GM23338 (cell line): Measurements from ENCODE around the gene RBP4. TPM values are rescaled to one million over a fixed set of nuclear protein-coding genes. Genes with fewer than 3 reads are reported as not detected.

ENCODE experiments used
- ATAC-seq: fragments of 200-7000 bp; cut with Tn5 transposase; 3 replicates; pipeline ENCODE4 v1.9.1; 2020
- DNase-seq: peaks from one replicate; pipeline ENCODE4 v3.0.0-alpha.2; 2015; ENCODE audit warnings: low spot score
- H2AFZ ChIP-seq: fragments of 200-600 bp; sonication (generic); 2 replicates; pipeline ENCODE4 v1.8.0; 2016; ENCODE audit warnings: antibody characterized with exemption, mild to moderate bottlenecking, moderate library complexity
- H3F3A ChIP-seq: fragments of 200-600 bp; sonication (generic); replicated peaks from 2 replicates; pipeline ENCODE4 v1.8.0; 2017; ENCODE audit warnings: antibody characterized with exemption, mixed run types, low read depth
- H3K27ac ChIP-seq: fragments of 200-600 bp; sonication (generic); 2 replicates; pipeline ENCODE4 v1.6.1; 2016; ENCODE audit warnings: low read depth
- H3K27me3 ChIP-seq: fragments of 200-600 bp; sonication (generic); 2 replicates; pipeline ENCODE4 v1.8.0; 2016; ENCODE audit warnings: mild to moderate bottlenecking, mixed run types, moderate library complexity; ENCODE audit not compliant: insufficient read depth
- H3K36me3 ChIP-seq: fragments of 200-600 bp; sonication (generic); 2 replicates; pipeline ENCODE4 v1.8.0; 2016; ENCODE audit warnings: mild to moderate bottlenecking; ENCODE audit not compliant: insufficient read depth
- H3K4me1 ChIP-seq: fragments of 200-600 bp; sonication (generic); 2 replicates; pipeline ENCODE4 v1.8.0; 2016; ENCODE audit warnings: mild to moderate bottlenecking, moderate library complexity; ENCODE audit not compliant: insufficient read depth
- H3K4me2 ChIP-seq: fragments of 200-600 bp; sonication (generic); 2 replicates; pipeline ENCODE4 v1.7.1; 2017; ENCODE audit warnings: mixed run types
- H3K4me3 ChIP-seq: fragments of 200-600 bp; sonication (generic); 2 replicates; pipeline ENCODE4 v1.6.1; 2016; ENCODE audit warnings: mixed run types
- H3K79me2 ChIP-seq: fragments of 200-600 bp; sonication (generic); replicated peaks from 2 replicates; pipeline ENCODE4 v1.8.0; 2017; ENCODE audit warnings: mild to moderate bottlenecking; ENCODE audit not compliant: insufficient read depth
- H3K9me2 ChIP-seq: fragments of 200-600 bp; sonication (generic); 2 replicates; pipeline ENCODE4 v1.8.0; 2017; ENCODE audit not compliant: insufficient read depth
- H4K20me1 ChIP-seq: fragments of 200-600 bp; sonication (generic); replicated peaks from 2 replicates; pipeline ENCODE4 v1.8.0; 2017; ENCODE audit warnings: mild to moderate bottlenecking; ENCODE audit not compliant: insufficient read depth
- H3K27ac Mint-ChIP-seq: 2 replicates; pipeline ENCODE4 v1.8.0; 2020; ENCODE audit warnings: inconsistent platforms, mild to moderate bottlenecking, moderate library complexity, mixed read lengths
- H3K27me3 Mint-ChIP-seq: 3 replicates; pipeline ENCODE4 v1.8.0; 2022; ENCODE audit warnings: low read depth, mild to moderate bottlenecking, moderate library complexity, mixed read lengths, inconsistent platforms; ENCODE audit not compliant: insufficient read depth, poor library complexity
- H3K36me3 Mint-ChIP-seq: 3 replicates; pipeline ENCODE4 v1.8.0; 2021; ENCODE audit warnings: low read depth, mild to moderate bottlenecking, inconsistent platforms, moderate library complexity, mixed read lengths
- H3K4me1 Mint-ChIP-seq: 3 replicates; pipeline ENCODE4 v1.8.0; 2020; ENCODE audit warnings: mild to moderate bottlenecking, inconsistent platforms, mixed read lengths
- H3K4me3 Mint-ChIP-seq: 3 replicates; pipeline ENCODE4 v1.8.0; 2021; ENCODE audit warnings: moderate library complexity, mild to moderate bottlenecking, inconsistent platforms, mixed read lengths
- H3K9me3 Mint-ChIP-seq: 3 replicates; pipeline ENCODE4 v1.8.0; 2020; ENCODE audit warnings: moderate library complexity, mild to moderate bottlenecking, inconsistent platforms, mixed read lengths
- CREB1 ChIP-seq: fragments of 250-450 bp; sonication (Bioruptor Pico); IDR thresholded peaks from 2 replicates; pipeline ENCODE4 v1.5.0; 2020; ENCODE audit warnings: low read depth, mild to moderate bottlenecking, moderate library complexity
- CTCF ChIP-seq, 2 experiments: fragments of 200-600 bp in 1 of 2; sonication (generic) in 1 of 2; conservative IDR thresholded peaks; 2 replicates each; pipeline versions ENCODE4 v1.5.1 to v1.6.1; 2016 to 2017; ENCODE audit warnings: antibody characterized with exemption in 2 of 2, low read depth in 2 of 2, mild to moderate bottlenecking in 2 of 2, moderate library complexity in 1 of 2
- EZH2 ChIP-seq: fragments of 200-600 bp; sonication (generic); IDR thresholded peaks from one replicate; pipeline ENCODE4 v1.8.0; 2017; ENCODE audit warnings: antibody characterized with exemption, mild to moderate bottlenecking, low read depth; ENCODE audit not compliant: unreplicated experiment
- EZH2phosphoT487 ChIP-seq: fragments of 200-600 bp; sonication (generic); IDR thresholded peaks from one replicate; pipeline ENCODE4 v1.8.1; 2018; ENCODE audit warnings: antibody characterized with exemption; ENCODE audit not compliant: unreplicated experiment
- JUNB ChIP-seq: IDR thresholded peaks from one replicate; pipeline ENCODE4 v1.6.1; 2016; ENCODE audit warnings: antibody characterized with exemption; ENCODE audit not compliant: unreplicated experiment
- NANOG ChIP-seq: IDR thresholded peaks from 2 replicates; pipeline ENCODE4 v1.6.1; 2016; ENCODE audit warnings: antibody characterized with exemption, borderline replicate concordance
- POLR2AphosphoS5 ChIP-seq: IDR thresholded peaks from 2 replicates; pipeline ENCODE4 v1.6.1; 2016; ENCODE audit warnings: antibody characterized with exemption, low read depth
- REST ChIP-seq: IDR thresholded peaks from one replicate; pipeline ENCODE4 v1.6.1; 2018; ENCODE audit warnings: antibody characterized with exemption; ENCODE audit not compliant: unreplicated experiment
- STAT1 ChIP-seq: IDR thresholded peaks from one replicate; pipeline ENCODE4 v1.6.1; 2016; ENCODE audit warnings: antibody characterized with exemption; ENCODE audit not compliant: unreplicated experiment
- ZNF114 ChIP-seq: fragments of 250-450 bp; sonication (Bioruptor Pico); IDR thresholded peaks from 2 replicates; pipeline ENCODE4 v1.5.0; 2020; ENCODE audit warnings: mild to moderate bottlenecking, moderate library complexity
- ZNF462 ChIP-seq: fragments of 250-450 bp; sonication (Bioruptor Pico); IDR thresholded peaks from 2 replicates; pipeline ENCODE4 v1.5.0; 2020; ENCODE audit warnings: mild to moderate bottlenecking, moderate library complexity
- polyA plus RNA-seq: library from polyadenylated mRNA; unstranded; fragments of >200 nt; fragmentation: Nextera tagmentation; extraction: Ambion mirVana; gene quantifications from 2 replicates; pipeline ENCODE4 v1.2.1, GENCODE V29; 2016
- total RNA-seq: library from RNA; depleted of rRNA; stranded (reverse); fragments of >200 nt; shearing (Covaris generic); gene quantifications from 2 replicates; pipeline ENCODE4 v1.2.3, GENCODE V29; 2014

Gene RBP4
- total and polyA plus RNA-seq, 2 experiments from 2014 or later, result 0.79 to 1.0 TPM

GRCh38 chr10:93552780-93553179, 48.3 kb downstream of the RBP4 start (continued):
- TF ChIP-seq ZNF462 (CRISPR knock-in tag) (no peak), ZNF114 (CRISPR knock-in tag) (no peak), CREB1 (CRISPR knock-in tag) (no peak), STAT1 (no peak)

GRCh38 chr10:93550606-93551005, 50.4 kb downstream of the RBP4 start:
- H3K79me2 ChIP-seq, result no peaks in the 10 kb centered on the region
- Mint-ChIP-seq H3K4me1 (peaks cover 9% of the 10 kb centered on the region), H3K9me3 (no peaks in the 10 kb centered on the region), H3K27ac (no peak overlapping the region), H3K36me3 (no peaks in the 10 kb centered on the region), H3K4me3 (no peak overlapping the region), H3K27me3 (peaks cover 7% of the 10 kb centered on the region)
- H3K4me3 ChIP-seq, result no peak overlapping the region
- H3K4me2 ChIP-seq, result no peak overlapping the region
- peaks cover 6% of the 10 kb centered on the region; the same call in 1 of the 2 replicates for H3K4me1 ChIP-seq
- DNase-seq (no peak), ATAC-seq (no peak)
- no peaks in the 10 kb centered on the region for H3F3A ChIP-seq
- H3K9me2 ChIP-seq, result no peaks in the 10 kb centered on the region
- no peak overlapping the region for H3K27ac ChIP-seq
- H3K36me3 ChIP-seq, result no peaks in the 10 kb centered on the region
- H2AFZ ChIP-seq, result no peak overlapping the region
- H3K27me3 ChIP-seq, result no peaks in the 10 kb centered on the region
- H4K20me1 ChIP-seq, result no peaks in the 10 kb centered on the region
- no peak for TF ChIP-seq EZH2phosphoT487
- no peak for TF ChIP-seq CTCF (conservative IDR thresholded peaks at IDR 0.05; ENCODE audit: low read depth in 2 of 2)
- no peak for TF ChIP-seq JUNB
- no peak for TF ChIP-seq CREB1 (CRISPR knock-in tag)
- TF ChIP-seq EZH2, result no peak
- no peak for TF ChIP-seq POLR2AphosphoS5
- no peak for TF ChIP-seq NANOG
- no peak for TF ChIP-seq STAT1
- no peak for TF ChIP-seq REST
